ENCODE measurements around the gene TFEB.

TFEB gene

GRCh38 chr6:41690541-41691330, 44.7 kb downstream of the TFEB start:
- no peak for DNase-seq

GRCh38 chr6:41689171-41690008, 46.0 kb downstream of the TFEB start:
- peak in 1 of 14 donors; percentile 35 for DNase-seq

GRCh38 chr6:41688256-41688965, 47.0 kb downstream of the TFEB start:
- no peak for DNase-seq

GRCh38 chr6:41687501-41688175, 47.8 kb downstream of the TFEB start:
- DNase-seq = no peak

GRCh38 chr6:41685641-41686380, 49.6 kb downstream of the TFEB start:
- no peak for DNase-seq

GRCh38 chr6:41684311-41685180, 50.9 kb downstream of the TFEB start:
- DNase-seq = no peak

GRCh38 chr6:41683523-41684310, 51.7 kb downstream of the TFEB start:
- DNase-seq = peak in 13 of 14 donors; percentile 31 to 88 (median 67)

GRCh38 chr6:41683273-41683522, 52.2 kb downstream of the TFEB start:
- DNase-seq = peak in 1 of 14 donors; percentile 66

- DNase-seq = peak in 2 of 14 donors; percentile 27 to 67
Measured at GRCh38 chr6:41682497-41683272, 52.7 kb downstream of the TFEB start.

- DNase-seq = peak in 12 of 14 donors; percentile 53 to 88 (median 78)
Measured at GRCh38 chr6:41682056-41682477, 53.3 kb downstream of the TFEB start.

- no peak for DNase-seq
Measured at GRCh38 chr6:41680182-41680965, 55.0 kb downstream of the TFEB start.

GRCh38 chr6:41679696-41680095, 55.7 kb downstream of the TFEB start:
- DNase-seq = no peak

- no peak for DNase-seq
Measured at GRCh38 chr6:41678511-41679084, 56.8 kb downstream of the TFEB start.

GRCh38 chr6:41677124-41677921, 58.1 kb downstream of the TFEB start:
- no peak for DNase-seq

GRCh38 chr6:41676431-41676830, 59.0 kb downstream of the TFEB start:
- no peak for DNase-seq

GRCh38 chr6:41675992-41676391, 59.4 kb downstream of the TFEB start:
- DNase-seq = no peak

- DNase-seq = no peak
Measured at GRCh38 chr6:41675176-41675775, 60.1 kb downstream of the TFEB start.
